HG03045 (cell line): ENCODE data around the gene TAGLN.

Experiments
- ATAC-seq: cut with Tn5 transposase; IDR thresholded peaks from one replicate; pipeline ENCODE4 v1.9.1; 2021; ENCODE audit warnings: mild to moderate bottlenecking, moderate library complexity; ENCODE audit not compliant: unreplicated experiment

The TAGLN gene

DNA sequence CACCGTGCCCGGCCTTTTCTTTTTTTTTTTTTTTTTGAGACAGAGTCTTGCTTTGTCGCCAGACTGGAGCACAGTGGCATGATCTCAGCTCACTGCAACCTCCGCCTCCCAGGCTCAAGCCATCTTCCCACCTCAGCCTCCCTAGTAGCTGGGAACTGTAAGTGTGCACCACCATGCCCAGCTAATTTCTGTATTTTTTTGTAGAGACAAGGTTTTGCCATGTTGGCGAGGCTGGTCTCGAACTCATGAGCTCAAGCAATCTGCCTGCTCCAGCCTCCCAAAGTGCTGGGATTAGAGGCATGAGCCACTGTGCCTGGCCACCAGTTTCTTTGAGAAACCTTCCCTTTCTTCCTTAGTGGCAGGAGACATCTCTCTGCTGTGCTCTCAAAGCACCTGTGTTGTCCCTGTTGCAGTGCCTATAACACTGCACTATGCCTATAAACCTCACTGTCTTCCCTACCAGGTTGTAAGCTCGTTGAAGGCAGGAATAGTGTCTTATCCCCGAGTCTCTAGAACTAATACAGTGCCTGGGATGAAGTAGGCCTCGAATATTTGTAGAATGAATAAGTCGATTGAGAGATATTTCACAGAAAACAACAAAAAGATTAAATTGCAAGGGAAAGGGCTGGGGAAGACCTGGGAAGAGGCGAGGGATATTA, 13.7 kb downstream of the TAGLN start:
- no peak for ATAC-seq

DNA sequence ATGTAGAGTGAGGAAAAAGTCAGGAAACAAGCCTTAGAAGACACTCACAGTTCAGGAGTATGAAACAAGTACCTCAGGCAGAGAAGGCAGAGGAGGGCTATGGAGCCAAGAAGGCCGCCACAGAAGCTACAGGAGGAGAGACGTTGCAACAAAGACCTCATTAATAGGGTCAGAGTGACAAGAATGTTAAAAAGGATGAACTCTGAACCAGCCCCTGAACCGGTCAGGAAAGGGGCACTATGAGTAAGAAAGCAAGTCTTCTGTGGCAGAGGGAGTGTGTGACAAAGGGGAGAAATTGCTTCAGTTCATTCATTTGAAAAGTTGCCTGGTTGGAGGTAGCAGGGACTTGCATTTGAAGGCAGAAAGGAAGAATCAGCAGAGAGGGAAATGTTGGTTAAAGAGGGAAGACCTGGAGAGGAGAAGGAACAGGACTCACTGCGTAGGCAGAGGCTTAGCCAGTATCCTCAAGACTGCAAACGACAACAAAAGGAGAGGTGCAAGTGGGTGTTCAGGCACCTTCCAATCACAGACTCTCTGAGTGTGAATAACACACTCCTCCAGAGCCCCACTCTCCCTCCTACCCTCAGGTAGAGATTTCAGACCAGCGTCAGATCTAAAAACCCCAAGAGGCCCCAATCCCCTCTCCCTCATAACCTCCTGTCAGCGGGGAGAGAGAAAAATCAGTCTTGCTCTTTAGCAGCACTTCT, 15.4 kb downstream of the TAGLN start:
- no peak for ATAC-seq

DNA sequence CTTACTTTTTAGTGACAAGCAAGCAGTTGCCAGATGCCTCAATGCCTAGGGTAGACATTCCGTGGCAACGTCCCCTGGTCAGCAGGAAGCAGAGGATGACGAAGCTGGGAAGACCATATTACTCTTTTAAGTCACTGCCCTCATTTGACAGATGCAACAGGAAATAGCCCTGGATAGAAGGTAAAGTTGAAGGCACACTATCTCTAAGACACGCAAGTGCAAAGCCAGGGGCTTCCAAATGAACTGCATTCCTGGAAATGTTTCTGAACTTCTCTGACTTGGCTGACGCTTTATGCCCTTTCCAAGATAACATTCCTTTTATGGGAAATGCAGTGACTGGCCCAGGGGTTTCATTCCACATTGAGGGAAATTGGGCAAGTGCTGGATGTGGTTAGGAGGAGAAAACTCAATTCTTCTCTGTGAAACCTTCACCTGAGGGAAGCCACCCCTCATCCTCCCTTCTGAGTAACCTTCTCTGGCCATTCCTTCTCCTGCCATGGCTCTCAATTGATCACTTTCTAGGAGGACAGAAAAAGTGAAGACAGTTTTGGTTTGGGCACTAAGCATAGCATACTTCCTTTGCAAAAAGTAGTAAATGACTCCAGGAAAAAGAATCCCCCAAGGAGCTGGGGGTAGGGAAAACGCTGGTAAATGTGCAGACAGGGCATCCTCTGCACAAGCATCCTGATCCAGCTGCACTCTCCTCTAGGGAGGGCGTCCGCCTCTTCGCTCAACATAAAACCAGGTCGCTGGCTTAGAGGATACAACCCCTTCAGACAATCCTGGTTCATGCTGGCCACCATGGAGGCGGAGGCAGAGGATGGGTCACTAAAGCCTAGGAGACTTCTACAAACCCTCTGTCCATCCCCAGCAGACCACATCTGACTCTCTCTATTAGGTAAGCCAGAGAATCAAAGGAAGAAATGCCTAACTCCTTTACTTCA, 18.2 kb downstream of the TAGLN start:
- ATAC-seq, result no peak

DNA sequence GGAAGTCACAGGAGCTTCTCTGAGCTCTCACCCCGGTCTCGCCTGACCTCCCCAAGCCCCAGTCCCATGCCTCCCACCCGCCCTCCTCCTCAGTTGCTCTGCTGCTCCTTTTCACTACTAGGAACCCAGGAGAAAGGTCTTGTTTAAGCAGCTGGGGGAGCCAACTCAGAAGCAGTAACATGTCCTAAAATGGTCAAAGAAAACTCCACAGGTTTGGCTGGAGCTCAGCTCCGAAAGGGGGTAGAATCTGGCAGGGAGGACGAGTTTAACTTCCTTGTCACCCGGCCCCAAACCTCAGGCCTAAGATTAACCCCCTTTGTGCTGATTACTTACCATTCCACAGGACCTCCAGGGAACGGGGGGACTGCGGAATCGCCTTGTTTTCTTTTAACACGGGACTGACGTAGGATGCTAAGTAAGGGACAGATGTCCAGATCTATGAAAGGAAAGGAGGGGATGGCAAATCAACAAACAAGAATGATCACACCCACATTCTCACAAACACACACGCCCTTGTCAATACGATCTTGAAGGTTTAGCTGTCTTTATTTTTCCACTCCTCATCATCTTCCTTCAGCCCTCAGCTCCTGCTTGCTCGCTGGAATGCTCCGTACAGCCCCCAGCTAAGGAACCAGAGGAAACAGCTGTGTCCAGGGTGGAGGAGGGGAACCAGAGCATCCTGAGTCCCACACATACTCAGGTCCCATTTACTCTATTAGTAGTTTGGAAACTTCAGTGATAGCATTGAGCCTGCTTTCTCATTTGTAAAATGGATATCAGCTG, 19.2 kb downstream of the TAGLN start:
- no peak for ATAC-seq

DNA sequence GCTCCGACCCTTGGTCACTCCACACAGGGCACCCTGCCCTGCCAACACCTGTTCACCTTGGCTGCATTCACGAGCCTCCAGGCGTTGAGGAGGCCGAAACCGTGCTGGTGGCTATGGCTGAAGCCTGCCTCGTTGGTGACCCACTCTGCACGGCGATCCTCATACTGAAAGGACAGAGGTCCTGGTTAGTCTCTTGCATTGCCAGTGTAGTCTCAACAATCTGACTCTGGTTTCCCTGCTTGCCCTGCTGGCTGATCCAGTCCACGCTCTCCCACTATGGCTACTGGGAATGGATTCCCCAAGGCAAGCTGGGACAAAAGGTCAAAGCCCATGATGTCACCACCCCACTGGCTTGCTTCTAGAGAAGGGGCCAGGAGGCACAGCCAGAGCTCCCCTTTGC, 19.8 kb downstream of the TAGLN start:
- ATAC-seq, result no peak

DNA sequence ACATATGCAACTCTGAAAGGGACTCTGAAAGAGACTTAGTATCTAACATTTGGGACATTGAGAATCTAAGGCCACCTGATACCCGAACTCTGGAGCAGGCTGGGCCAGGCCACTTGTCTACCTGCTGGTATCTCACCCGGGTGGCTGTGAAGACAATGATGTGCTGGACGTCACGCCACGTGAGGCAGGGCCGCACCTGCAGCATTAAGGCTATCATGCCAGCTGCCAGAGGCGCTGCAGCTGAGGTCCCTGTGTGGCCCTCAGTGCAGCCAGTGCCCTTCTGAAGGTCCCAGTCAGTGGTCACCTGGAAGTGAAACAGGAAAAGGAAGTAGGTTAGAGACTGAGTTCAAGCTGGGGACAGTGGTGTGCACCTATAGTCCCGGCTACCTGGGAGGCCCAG, 20.3 kb downstream of the TAGLN start:
- ATAC-seq, result no peak

DNA sequence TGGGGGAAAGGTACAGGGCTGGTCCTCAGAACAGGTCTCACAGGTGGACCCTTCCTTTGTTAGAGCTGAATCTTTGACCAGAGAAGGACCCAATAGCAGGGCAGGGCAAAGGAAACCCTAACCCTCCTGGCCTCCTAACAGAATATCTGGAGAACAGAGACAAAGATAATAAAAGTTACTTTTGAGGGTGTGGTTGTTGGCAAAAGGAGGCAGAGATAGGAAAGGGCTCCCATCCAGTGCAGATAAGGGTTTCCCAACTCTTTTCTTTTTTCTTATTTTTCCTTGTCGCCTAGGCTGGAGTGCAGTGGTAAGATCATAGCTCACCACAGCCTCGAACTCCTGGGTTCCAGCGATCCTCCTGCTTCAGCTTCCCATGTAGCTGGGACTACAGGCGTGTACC, 20.8 kb downstream of the TAGLN start:
- no peak for ATAC-seq

DNA sequence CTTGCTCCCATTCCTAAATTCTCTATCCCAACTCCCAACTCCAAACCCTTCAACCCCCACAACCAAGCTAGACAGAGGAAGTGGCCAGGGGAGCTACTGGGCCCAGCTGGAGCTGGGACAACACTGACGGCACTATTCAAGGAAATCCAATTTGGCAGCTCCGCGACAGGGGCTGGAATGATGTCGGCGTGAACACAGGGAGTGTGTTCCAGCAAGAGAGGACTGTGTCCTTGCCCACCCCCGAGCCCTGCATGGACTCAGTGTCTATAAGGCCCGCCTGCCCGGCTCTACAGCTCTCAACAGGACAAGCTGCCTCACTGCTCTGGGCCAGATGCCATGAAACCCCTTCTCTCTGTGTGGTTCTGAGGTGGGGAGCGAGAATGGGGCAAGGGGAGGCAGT, 21.4 kb downstream of the TAGLN start:
- ATAC-seq, result no peak

DNA sequence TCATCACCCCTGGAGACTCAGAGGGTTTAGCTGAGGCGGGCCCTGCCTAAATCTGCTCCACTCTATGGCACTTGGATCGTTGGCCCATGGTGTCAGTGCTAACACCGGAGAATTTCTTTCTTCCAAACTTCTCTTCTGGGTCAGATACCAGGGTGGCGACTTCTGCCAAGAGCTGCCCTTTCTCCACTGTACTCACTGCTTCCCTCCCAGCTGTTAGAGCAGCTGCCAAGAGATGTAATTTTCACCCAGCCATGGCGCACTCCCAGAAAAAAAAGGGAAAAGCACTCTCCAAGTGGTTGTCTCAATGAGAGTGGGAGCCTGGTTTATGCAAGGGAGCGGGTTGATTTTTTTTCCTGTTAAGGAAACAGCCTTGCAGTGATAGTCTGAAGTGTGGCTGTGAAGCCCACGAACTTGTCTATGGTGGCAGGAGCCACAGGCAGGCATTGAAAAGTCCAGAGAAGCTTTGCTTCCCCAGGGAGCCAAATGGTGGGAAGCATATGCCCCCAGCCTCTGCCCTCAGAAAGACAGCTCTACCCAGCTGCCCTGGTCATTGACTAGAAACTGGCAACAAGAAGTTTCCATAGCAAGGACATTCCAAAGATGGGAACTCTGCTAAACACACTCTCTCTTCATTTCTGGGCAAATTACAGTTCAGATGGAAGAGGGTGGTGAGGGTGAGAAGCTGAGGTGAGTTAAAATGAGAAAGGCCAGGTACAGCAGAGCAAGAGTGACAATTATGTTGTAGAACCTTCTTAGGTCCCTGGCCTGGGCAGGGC, 22.0 kb downstream of the TAGLN start:
- ATAC-seq, result no peak

DNA sequence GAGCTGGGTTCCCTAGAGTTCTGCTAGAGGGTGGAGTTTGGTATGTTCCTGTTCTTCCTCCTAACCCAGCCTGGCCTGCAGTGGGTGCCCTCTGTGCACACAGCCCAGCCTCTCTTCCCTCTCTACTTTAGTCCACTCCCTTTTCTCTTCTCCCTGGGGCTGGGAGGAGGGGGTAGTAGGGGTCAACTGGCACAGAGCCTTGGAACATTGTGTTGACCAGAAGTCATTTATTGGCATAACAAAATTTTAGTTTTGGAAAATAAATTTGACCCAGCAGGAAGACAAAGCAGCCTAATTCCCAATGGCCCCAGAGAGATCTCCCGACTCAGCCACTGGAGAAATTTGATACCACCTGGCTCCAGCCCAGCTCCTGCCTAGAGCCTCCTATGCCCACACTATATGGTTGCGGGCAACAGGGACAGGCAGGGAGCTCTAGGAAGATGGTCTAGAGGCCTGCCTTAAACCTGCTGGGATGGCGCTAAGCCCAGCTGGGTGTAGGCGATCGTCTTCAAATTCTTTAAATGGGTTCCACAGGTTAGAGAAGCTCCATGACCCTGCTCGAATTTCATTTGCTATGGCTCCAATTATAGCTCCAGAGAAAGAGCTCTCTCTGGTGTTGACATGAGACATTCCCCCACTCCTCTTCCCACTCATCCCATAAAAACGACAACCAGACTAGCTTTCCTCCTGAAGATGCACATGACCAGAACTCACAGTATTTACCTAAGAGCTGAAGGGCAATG, 22.8 kb downstream of the TAGLN start:
- ATAC-seq, result no peak

DNA sequence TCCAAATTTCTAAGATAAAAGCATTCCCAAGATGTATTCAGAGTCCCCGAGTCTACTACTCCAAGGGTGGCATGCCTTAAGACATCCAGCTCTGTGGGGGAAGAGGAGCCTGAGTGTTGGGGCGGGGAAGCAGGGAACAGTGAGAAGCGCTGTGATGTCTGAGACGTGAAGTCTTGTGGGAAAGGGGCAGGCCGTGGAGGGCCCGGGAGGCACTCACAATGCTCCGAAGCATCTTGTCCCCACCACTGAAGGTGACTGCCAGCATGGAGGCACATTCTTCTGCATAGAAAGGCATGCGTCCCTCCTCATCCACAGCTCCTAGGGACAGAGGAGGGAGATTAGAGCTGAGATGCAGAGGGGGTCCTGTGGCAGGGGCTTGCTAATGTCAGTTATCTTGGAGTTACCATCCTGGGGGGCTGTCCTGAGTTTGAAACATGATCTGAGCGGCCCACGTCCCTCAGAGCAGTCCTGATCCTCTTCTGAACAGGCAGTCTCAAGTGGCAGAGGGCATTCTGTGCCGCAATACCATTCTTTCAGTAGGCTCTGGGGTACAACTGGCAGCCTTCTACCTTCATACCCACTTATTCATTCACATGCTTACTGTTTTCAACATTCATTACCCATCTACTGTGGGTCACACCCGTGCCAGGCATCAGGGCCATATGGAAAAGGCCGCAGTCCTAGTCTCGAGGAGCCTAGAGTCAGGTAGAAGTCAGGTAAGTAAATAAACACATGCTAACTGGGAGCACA, 24.0 kb downstream of the TAGLN start:
- ATAC-seq, result no peak

DNA sequence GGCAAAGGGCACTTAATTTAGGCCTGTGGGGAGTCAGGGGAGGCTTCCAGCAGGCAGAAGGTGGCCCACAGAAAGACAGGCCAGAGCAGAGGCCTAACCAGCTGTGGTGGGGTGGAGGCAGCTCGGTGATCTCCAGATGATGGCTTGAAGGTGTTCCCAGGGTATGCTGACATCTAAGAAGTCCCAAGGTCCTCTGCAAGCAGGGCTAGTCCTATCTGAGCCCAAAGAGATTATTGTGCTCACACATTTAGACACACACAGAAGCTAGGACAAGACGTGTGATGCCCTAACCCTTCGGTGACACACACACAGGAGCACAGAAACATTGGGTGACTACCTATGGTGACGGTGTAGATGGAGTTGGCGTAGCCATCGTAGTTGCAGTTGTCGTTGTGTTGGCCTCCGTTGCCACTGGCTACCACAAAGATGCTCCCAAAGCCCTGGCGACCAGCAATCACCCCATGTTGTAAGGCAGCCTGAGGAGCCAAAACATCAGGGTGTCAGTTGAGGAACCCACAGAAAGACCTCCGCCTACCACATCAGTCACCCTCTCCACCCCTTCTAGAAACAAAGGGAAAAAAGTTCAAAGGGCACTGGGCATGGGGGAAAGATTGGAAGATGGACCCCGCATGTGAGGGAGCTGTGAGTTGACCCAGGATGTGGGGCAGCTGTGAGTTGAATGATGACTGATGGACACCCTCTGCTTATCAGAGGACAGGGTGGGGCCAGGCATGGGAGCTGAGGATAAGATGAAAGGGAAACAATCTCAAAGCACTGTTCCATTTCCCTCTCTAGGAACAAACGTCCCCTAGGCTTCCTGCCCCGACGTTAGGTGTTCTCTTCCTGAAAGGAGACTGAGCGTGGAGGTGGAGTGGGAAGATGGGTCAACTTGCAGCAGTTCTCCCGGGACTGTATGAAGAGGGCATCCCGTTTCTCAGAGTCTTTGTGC, 24.8 kb downstream of the TAGLN start:
- no peak for ATAC-seq

DNA sequence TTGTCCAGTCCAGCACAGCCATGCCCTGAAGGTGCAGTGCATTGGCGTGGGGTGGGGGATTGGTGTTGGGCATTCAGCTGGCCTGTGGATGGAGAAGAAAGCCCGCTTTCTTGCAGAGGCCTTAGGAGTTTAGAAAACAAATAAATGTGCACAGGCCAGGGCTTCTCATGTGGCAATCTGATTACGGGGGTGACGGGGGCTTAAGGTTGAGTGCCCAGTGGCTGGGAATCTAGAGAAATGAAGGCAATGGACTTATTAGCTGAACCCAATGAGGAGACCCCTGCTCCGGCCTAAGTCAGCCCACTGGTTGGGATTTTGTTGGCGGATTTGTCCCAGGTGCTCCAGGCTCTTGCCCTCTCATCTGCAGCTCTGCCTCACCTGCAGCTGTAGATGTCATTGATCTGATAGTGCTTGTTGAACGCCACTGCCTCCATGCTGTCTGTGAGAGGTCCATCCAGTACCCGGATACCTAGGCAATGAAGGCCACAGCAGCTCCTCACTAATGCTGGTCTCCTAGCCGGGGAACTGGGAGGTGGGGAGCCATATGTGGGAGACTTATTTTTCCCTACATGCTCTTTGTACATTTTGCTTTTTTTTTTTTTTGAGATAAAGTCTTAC, 26.5 kb downstream of the TAGLN start:
- no peak for ATAC-seq

DNA sequence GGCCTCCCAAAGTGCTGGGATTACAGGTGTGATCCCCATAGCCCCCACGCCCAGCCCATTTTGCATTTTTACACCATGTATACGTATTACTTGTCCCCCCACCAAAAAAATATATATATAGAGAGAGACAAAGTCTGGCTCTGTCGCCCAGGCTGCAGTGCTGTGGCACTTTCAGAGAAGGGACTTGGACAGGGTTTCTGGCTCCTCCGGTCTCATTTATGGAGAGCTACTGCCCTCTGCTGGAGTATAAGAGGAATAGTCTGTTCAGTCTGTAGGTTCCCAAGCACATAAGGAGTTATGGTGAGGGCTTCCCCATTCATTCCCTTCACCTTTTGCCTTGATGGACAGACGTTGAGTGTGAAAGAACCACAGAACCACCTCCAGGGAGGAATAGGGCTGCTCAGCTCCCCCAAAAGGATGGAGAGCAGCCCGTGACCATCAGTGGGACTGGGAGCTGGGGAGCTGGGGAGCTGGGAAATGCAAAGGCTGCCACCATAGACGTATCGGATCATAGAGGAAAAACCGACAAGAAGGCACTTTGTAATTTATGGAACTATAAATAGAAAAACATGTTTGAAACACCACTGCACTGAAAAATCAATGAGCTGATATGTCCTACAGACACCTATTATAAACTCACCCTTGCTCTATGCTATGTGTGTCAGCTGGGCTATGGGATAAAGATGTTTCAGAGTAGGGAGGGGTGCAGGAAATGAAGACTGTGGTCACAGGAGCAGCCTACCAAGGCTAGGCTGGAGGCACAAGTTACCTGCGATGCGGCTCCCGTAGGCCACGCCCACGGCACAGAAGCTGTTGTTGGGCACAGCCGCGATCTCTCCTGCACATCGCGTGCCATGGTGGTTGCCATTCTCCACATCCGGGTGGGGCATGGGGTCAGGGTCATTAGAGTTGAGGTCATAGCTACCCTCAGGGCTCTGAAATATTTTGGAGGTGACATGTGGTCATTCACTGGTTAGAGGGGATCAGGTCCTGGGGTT, 27.5 kb downstream of the TAGLN start:
- ATAC-seq, result peak; percentile 57

DNA sequence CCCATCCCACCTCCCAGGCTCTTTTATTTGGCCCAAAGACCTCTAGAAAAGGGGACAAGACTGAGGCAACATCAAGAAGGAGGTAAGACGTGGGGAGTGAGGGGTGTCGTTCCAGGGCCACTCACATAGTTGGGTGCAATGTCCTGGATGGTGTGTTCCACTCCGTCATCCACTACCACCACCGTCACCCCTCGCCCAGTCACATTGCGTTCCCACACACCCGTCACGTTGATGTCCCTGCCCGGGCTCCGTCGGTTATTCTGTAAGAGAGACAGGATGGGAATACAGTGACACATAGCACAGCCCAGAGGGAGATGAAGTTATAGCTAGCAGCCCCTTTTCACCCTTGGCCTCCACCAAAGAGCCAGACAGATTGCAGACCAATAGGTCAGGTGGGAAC, 28.9 kb downstream of the TAGLN start:
- ATAC-seq, result no peak

DNA sequence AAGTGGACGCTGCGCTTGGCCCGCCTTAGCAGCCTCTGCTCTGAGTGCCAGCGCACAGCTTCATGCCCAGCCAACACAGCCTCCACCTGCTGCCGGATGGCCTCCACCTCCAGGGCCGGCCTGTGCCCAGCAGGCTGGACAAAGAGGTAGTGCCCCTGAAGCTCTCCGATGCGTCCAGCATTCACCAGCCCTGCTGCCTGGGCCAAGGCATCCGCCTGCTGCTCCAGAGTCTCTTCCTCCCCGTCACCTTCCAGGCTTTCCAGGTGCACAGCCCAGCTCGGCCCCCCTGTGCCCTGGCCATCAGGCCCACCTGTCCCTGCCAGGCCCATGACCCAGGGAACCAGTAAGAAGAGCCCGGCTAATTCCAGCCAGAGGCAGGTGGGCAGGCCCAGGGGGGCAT, 30.2 kb downstream of the TAGLN start:
- no peak for ATAC-seq
